ENCODE data around the gene MCL1. TPM values are rescaled to one million over a fixed set of nuclear protein-coding genes. Genes with fewer than 3 reads are reported as not detected.

Gene MCL1
- total and polyA plus RNA-seq, 2 of the 13 experiments (the other 11 are each of a cell fraction or from before 2014, with no cell fraction given) = 69.5 to 125 TPM

GRCh38 chr1:150561254-150561973, 18.0 kb downstream of the MCL1 start (continued):
- no peak for TF ChIP-seq FUBP1 (CRISPR knock-in tag; IDR thresholded peaks at IDR 0.05; ENCODE audit: borderline replicate concordance)
- peak; percentile 84 for TF ChIP-seq ATF3 (CRISPR knock-in tag; IDR thresholded peaks at IDR 0.05)
- no peak for TF ChIP-seq CREB1 (IDR thresholded peaks at IDR 0.05)
- TF ChIP-seq CREB1 (CRISPR knock-in tag; IDR thresholded peaks at IDR 0.05) = no peak
- TF ChIP-seq HDAC6 (IDR thresholded peaks at IDR 0.05; ENCODE audit: low read depth, low read length) = no peak
- peak; percentile 70; the same call in 1 of the 2 replicates for TF ChIP-seq ZBTB20 (CRISPR knock-in tag; IDR thresholded peaks at IDR 0.05; ENCODE audit: borderline replicate concordance, low read depth)
- no peak for TF ChIP-seq ZNF577 (CRISPR knock-in tag; IDR thresholded peaks at IDR 0.05; ENCODE audit: borderline replicate concordance, low read depth)
- TF ChIP-seq SRSF1 (optimal IDR thresholded peaks at IDR 0.05; ENCODE audit: low read depth, low read length) = peak; percentile 8
- no peak for TF ChIP-seq TRIM24 (CRISPR knock-in tag; IDR thresholded peaks at IDR 0.05)
- TF ChIP-seq RBFOX2 (IDR thresholded peaks at IDR 0.05; ENCODE audit: low read depth, low read length) = peak; percentile 87
- TF ChIP-seq NRL (CRISPR knock-in tag; IDR thresholded peaks at IDR 0.05; ENCODE audit: borderline replicate concordance) = 0 out of 2 replicates have a peak, but pooled peaks have one; percentile 12
- TF ChIP-seq KLF12 (CRISPR knock-in tag; IDR thresholded peaks at IDR 0.05; ENCODE audit: borderline replicate concordance) = peak; percentile 43; the same call in 1 of the 2 replicates
- TF ChIP-seq ZBTB38 (CRISPR knock-in tag; IDR thresholded peaks at IDR 0.05) = 0 out of 2 replicates have a peak, but pooled peaks have one; percentile 11
- no peak; the same call in 1 of the 2 replicates for TF ChIP-seq ZNF317 (CRISPR knock-in tag; IDR thresholded peaks at IDR 0.05)
- no peak; the same call in 1 of the 2 replicates for TF ChIP-seq ZSCAN21 (CRISPR knock-in tag; IDR thresholded peaks at IDR 0.05; ENCODE audit: borderline replicate concordance)
- peak; percentile 63; the same call in 1 of the 2 replicates for TF ChIP-seq THAP9 (CRISPR knock-in tag; IDR thresholded peaks at IDR 0.05; ENCODE audit: borderline replicate concordance)
- peak; percentile 17; the same call in 1 of the 2 replicates for TF ChIP-seq DZIP1 (CRISPR knock-in tag; IDR thresholded peaks at IDR 0.05)
- TF ChIP-seq KDM5B (CRISPR knock-in tag; IDR thresholded peaks at IDR 0.05; ENCODE audit: borderline replicate concordance) = no peak; the same call in 1 of the 2 replicates
- no peak for TF ChIP-seq YY1 (IDR thresholded peaks at IDR 0.05; ENCODE audit: insufficient read depth, insufficient replicate concordance, low read depth, low read length)
- TF ChIP-seq PCBP2 (optimal IDR thresholded peaks at IDR 0.05; ENCODE audit: low read depth, low read length, poor library complexity, severe bottlenecking) = peak; percentile 69
- peak; percentile 62 for TF ChIP-seq MAX (IDR thresholded peaks at IDR 0.05)
